Measurements from ENCODE around the gene SPECC1L.
"Not testable (repeated sequence)": the region's sequence is repeated elsewhere in the genome, so short reads cannot be mapped to it uniquely, and the experiment has no call there.

SPECC1L gene

GRCh38 chr22:24247011-24247507, 23.6 kb upstream of the SPECC1L start:
- peak overlapping the region; percentile 40 for H3K4me2 ChIP-seq
- TF ChIP-seq Cebpa-rat (IDR thresholded peaks at IDR 0.05), result no peak
- no peaks in the 10 kb centered on the region for H3K36me3 ChIP-seq
- H3K9ac ChIP-seq, result no peak overlapping the region
- H3K4me3 ChIP-seq, result no peak overlapping the region
- peaks cover 54% of the 10 kb centered on the region for H3K4me1 ChIP-seq
- no peaks in the 10 kb centered on the region for H4K20me1 ChIP-seq
- H3K9me3 ChIP-seq, result no peaks in the 10 kb centered on the region
- H3K27ac ChIP-seq, result no peak overlapping the region; the same call in 1 of the 2 replicates
- no peaks in the 10 kb centered on the region for H3K27me3 ChIP-seq

GRCh38 chr22:24247564-24248344, 22.9 kb upstream of the SPECC1L start:
- Histone ChIP-seq H3K9me3 (no peaks in the 10 kb centered on the region), H3K4me2 (peak overlapping the region; percentile 40), H3K27me3 (no peaks in the 10 kb centered on the region), H3K36me3 (no peaks in the 10 kb centered on the region), H4K20me1 (no peaks in the 10 kb centered on the region), H3K4me1 (peaks cover 47% of the 10 kb centered on the region), H3K4me3 (no peak overlapping the region), H3K27ac (no peak overlapping the region), H3K9ac (no peak overlapping the region)
- no peak for TF ChIP-seq Cebpa-rat (IDR thresholded peaks at IDR 0.05)

- H3K4me2 ChIP-seq, H3K36me3 ChIP-seq, H4K20me1 ChIP-seq, H3K27ac ChIP-seq, H3K4me3 ChIP-seq, H3K9me3 ChIP-seq, H3K9ac ChIP-seq, H3K27me3 ChIP-seq: not testable (repeated sequence)
- H3K4me1 ChIP-seq, result peaks cover 39% of the 10 kb centered on the region
Measured at GRCh38 chr22:24248611-24249010, 22.0 kb upstream of the SPECC1L start.

- not testable (repeated sequence) for H3K4me3 ChIP-seq, H4K20me1 ChIP-seq, H3K9me3 ChIP-seq, H3K27ac ChIP-seq, H3K36me3 ChIP-seq, H3K27me3 ChIP-seq, H3K4me2 ChIP-seq, H3K9ac ChIP-seq
- H3K4me1 ChIP-seq, result peaks cover 31% of the 10 kb centered on the region
Measured at GRCh38 chr22:24249413-24249812, 21.2 kb upstream of the SPECC1L start.

- H3K27ac ChIP-seq, H3K4me3 ChIP-seq, H4K20me1 ChIP-seq, H3K27me3 ChIP-seq, H3K4me2 ChIP-seq, H3K9me3 ChIP-seq, H3K36me3 ChIP-seq, H3K9ac ChIP-seq: not testable (repeated sequence)
- peaks cover 14% of the 10 kb centered on the region for H3K4me1 ChIP-seq
Measured at GRCh38 chr22:24251286-24251685, 19.3 kb upstream of the SPECC1L start.

- not testable (repeated sequence) for H3K4me1 ChIP-seq, H3K9ac ChIP-seq, H4K20me1 ChIP-seq, H3K36me3 ChIP-seq, H3K27ac ChIP-seq, H3K4me3 ChIP-seq, H3K9me3 ChIP-seq, H3K4me2 ChIP-seq, H3K27me3 ChIP-seq
Measured at GRCh38 chr22:24253126-24253525, 17.5 kb upstream of the SPECC1L start.

GRCh38 chr22:24256136-24256535, 14.5 kb upstream of the SPECC1L start:
- not testable (repeated sequence) for H3K36me3 ChIP-seq, H3K9ac ChIP-seq, H3K27me3 ChIP-seq, H3K4me2 ChIP-seq, H3K27ac ChIP-seq, H3K4me3 ChIP-seq, H3K4me1 ChIP-seq, H3K9me3 ChIP-seq, H4K20me1 ChIP-seq

- H4K20me1 ChIP-seq, H3K9me3 ChIP-seq, H3K4me2 ChIP-seq, H3K4me1 ChIP-seq, H3K27ac ChIP-seq, H3K9ac ChIP-seq, H3K36me3 ChIP-seq, H3K4me3 ChIP-seq, H3K27me3 ChIP-seq: not testable (repeated sequence)
Measured at GRCh38 chr22:24256736-24257135, 13.9 kb upstream of the SPECC1L start.

- not testable (repeated sequence) for H3K9ac ChIP-seq, H3K27ac ChIP-seq, H4K20me1 ChIP-seq, H3K27me3 ChIP-seq, H3K4me3 ChIP-seq, H3K36me3 ChIP-seq, H3K9me3 ChIP-seq
- Histone ChIP-seq H3K4me1 (peaks cover 25% of the 10 kb centered on the region), H3K4me2 (peak overlapping the region; percentile 32; the same call in 1 of the 2 replicates)
Measured at GRCh38 chr22:24259459-24259858, 11.2 kb upstream of the SPECC1L start.

GRCh38 chr22:24262185-24262749, 8.4 kb upstream of the SPECC1L start:
- H3K9me3 ChIP-seq, H3K27ac ChIP-seq, H3K27me3 ChIP-seq, H3K9ac ChIP-seq, H3K36me3 ChIP-seq, H3K4me3 ChIP-seq, H4K20me1 ChIP-seq: not testable (repeated sequence)
- H3K4me1 ChIP-seq, result peaks cover 44% of the 10 kb centered on the region
- H3K4me2 ChIP-seq, result peak overlapping the region; percentile 39

GRCh38 chr22:24263479-24263878, 7.2 kb upstream of the SPECC1L start:
- H3K4me1 ChIP-seq, result peaks cover 51% of the 10 kb centered on the region

GRCh38 chr22:24264329-24264896, 6.2 kb upstream of the SPECC1L start:
- H3K4me1 ChIP-seq, result peaks cover 57% of the 10 kb centered on the region
- not testable (repeated sequence) for H3K27me3 ChIP-seq, H3K9me3 ChIP-seq, H3K4me3 ChIP-seq, H3K9ac ChIP-seq, H4K20me1 ChIP-seq, H3K36me3 ChIP-seq
- peak overlapping the region; percentile 70 for H3K4me2 ChIP-seq
- peak overlapping the region; percentile 64 for H3K27ac ChIP-seq

More at GRCh38 chr22:24263479-24263878, 7.2 kb upstream of the SPECC1L start:
- H3K36me3 ChIP-seq, H3K9ac ChIP-seq, H3K4me2 ChIP-seq, H3K9me3 ChIP-seq, H3K4me3 ChIP-seq, H3K27me3 ChIP-seq, H3K27ac ChIP-seq, H4K20me1 ChIP-seq: not testable (repeated sequence)

Data from BLaER1 (cell line).